ENCODE data around the gene GALNT10.

The GALNT10 gene

DNA sequence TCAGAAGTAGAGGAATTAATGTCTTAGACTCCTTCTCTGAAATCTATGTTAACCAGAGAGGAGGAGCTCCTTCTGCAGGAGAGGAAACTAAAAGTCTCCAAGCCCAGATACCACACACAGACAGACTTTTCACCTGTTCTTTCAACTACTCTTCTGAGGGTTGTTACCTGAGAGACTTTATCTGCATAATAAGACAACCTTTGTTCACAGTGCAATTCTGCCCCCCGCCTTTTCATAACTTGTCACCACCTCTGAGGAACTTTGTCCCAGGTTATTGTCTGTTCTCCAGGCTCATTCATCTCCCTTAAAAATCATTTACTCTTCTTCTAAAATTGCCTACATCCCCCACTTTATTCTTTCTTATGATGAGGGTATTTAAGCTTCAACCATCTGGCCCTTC lies 9.4 kb upstream of the GALNT10 start:
- H3K27me3 ChIP-seq (replicated peaks; ENCODE audit: control insufficient read depth, insufficient read depth, low read length), result no peaks in the 10 kb centered on the region
- H3K36me3 ChIP-seq (ENCODE audit: control insufficient read depth, insufficient read depth, low read length), result no peaks in the 10 kb centered on the region
- no peak overlapping the region for H3K4me3 ChIP-seq (replicated peaks; ENCODE audit: low read depth, low read length)
- TF ChIP-seq CTCF (IDR thresholded peaks at IDR 0.05; ENCODE audit: insufficient read depth, low read length, poor library complexity, severe bottlenecking), result no peak
- no peak for DNase-seq (ENCODE audit: extremely low read depth, insufficient read length)

DNA sequence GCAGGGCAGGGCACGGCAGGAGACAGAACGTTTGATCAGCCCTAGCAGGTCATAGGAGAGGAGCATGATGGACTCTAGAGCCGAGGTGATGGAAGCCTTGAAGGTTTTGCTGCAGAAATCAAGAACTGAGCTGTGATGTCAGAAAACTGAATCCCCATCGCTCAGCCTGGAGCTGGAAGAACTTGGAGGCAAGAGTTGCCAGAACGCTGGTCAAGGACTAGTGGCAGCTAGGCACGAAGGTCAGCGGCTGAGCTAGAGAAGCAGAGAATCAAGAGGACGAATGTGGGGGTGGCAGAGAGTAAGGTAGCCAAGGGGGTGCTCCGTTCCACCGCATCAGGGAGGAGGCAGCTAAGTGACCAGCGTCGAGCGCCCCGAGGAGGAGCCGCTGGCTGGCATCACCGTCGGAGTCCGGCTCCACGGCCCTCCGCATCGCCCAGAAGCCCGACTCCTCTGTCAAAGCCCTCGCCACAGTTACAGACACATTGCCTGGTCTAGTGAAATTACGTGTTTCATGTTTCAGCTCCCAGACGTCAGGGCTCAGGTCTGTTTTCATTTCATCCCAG lies 1.2 kb upstream of the GALNT10 start:
- no peaks in the 10 kb centered on the region; the same call in 1 of the 2 replicates for H3K36me3 ChIP-seq (ENCODE audit: control insufficient read depth, insufficient read depth, low read length)
- H3K27me3 ChIP-seq (replicated peaks; ENCODE audit: control insufficient read depth, insufficient read depth, low read length), result no peaks in the 10 kb centered on the region
- DNase-seq (ENCODE audit: extremely low read depth, insufficient read length), result peak; percentile 11
- H3K4me3 ChIP-seq (replicated peaks; ENCODE audit: low read depth, low read length), result peak overlapping the region; percentile 69
- TF ChIP-seq CTCF (IDR thresholded peaks at IDR 0.05; ENCODE audit: insufficient read depth, low read length, poor library complexity, severe bottlenecking), result no peak

- H3K36me3 ChIP-seq (ENCODE audit: control insufficient read depth, insufficient read depth, low read length), result peaks cover 1% of the 10 kb centered on the region; the same call in 1 of the 2 replicates
- no peaks in the 10 kb centered on the region for H3K27me3 ChIP-seq (replicated peaks; ENCODE audit: control insufficient read depth, insufficient read depth, low read length)
- peak; percentile 88 for DNase-seq (ENCODE audit: extremely low read depth, insufficient read length)
- H3K4me3 ChIP-seq (replicated peaks; ENCODE audit: low read depth, low read length), result peak overlapping the region; percentile 69
- peak; percentile 75 for TF ChIP-seq CTCF (IDR thresholded peaks at IDR 0.05; ENCODE audit: insufficient read depth, low read length, poor library complexity, severe bottlenecking)
Measured at GRCh38 chr5:154189819-154190594, 526 bp upstream of the GALNT10 start.

GRCh38 chr5:154191467-154192261 lies 1.1 kb downstream of the GALNT10 start:
- DNase-seq (ENCODE audit: extremely low read depth, insufficient read length), result no peak
- Histone ChIP-seq H3K4me3 (replicated peaks; ENCODE audit: low read depth, low read length) (peak overlapping the region; percentile 63), H3K27me3 (replicated peaks; ENCODE audit: control insufficient read depth, insufficient read depth, low read length) (no peaks in the 10 kb centered on the region), H3K36me3 (ENCODE audit: control insufficient read depth, insufficient read depth, low read length) (peaks cover 6% of the 10 kb centered on the region; the same call in 1 of the 2 replicates)
- no peak for TF ChIP-seq CTCF (IDR thresholded peaks at IDR 0.05; ENCODE audit: insufficient read depth, low read length, poor library complexity, severe bottlenecking)

DNA sequence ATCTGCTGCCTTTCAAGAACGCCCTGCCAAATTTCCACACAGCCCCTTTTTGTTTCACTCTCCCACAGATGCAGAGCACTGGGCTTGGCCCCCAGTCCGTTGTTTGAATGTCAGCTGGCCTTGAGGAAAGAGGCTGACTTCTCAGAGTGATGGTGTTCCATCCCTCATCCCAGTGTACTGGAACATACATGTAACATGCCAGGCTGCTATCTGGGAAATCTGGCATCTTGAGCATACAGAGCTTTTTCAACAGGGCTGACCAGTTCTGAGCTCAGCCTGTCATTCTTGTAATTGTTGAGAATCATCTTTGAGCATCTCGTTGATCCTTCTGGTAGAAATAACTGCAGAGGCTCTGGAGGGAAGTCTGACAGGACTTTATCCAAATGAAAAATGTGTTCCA lies 2.8 kb downstream of the GALNT10 start:
- Histone ChIP-seq H3K36me3 (ENCODE audit: control insufficient read depth, insufficient read depth, low read length) (peaks cover 12% of the 10 kb centered on the region), H3K27me3 (replicated peaks; ENCODE audit: control insufficient read depth, insufficient read depth, low read length) (no peaks in the 10 kb centered on the region), H3K4me3 (replicated peaks; ENCODE audit: low read depth, low read length) (no peak overlapping the region)
- DNase-seq (ENCODE audit: extremely low read depth, insufficient read length), result no peak
- no peak for TF ChIP-seq CTCF (IDR thresholded peaks at IDR 0.05; ENCODE audit: insufficient read depth, low read length, poor library complexity, severe bottlenecking)

Data from GM06990 (cell line).